Bronchial epithelial cell (primary cell): ENCODE measurements around the gene P2RY2. TPM values are rescaled to one million over a fixed set of nuclear protein-coding genes. Genes with fewer than 3 reads are reported as not detected.
A peak's percentile ranks its signal among the peaks of the same experiment; 100 is the strongest.

Source experiments
- DNase-seq: peaks from one replicate; pipeline ENCODE4 v3.0.0-alpha.2; 2010; ENCODE audit warnings: low read depth
- FAIRE-seq: peaks from 2 replicates; lab custom pipeline; 2011; peaks lifted over from hg19 to GRCh38; lab: Jason Lieb, UNC
- H3K27me3 ChIP-seq: 2 replicates; pipeline ENCODE4 v1.5.1; 2011; ENCODE audit warnings: low read length; ENCODE audit not compliant: control insufficient read depth, insufficient read depth
- H3K36me3 ChIP-seq: 2 replicates; pipeline ENCODE4 v1.5.1; 2011; ENCODE audit warnings: low read length; ENCODE audit not compliant: control insufficient read depth, insufficient read depth
- H3K4me3 ChIP-seq: 2 replicates; pipeline ENCODE4 v1.5.1; 2011; ENCODE audit warnings: mild to moderate bottlenecking, low read depth, low read length, control low read depth
- CTCF ChIP-seq: IDR thresholded peaks from 2 replicates; pipeline ENCODE4 v1.5.1; 2011; ENCODE audit warnings: mild to moderate bottlenecking, moderate library complexity, low read length, control low read depth, inconsistent platforms; ENCODE audit not compliant: insufficient read depth, severe bottlenecking
- total RNA-seq: library from RNA; depleted of rRNA; stranded (reverse); fragments of >200 nt; gene quantifications from 2 replicates; pipeline ENCODE4 v1.2.1, GENCODE V29; 2014

P2RY2 gene
- total RNA-seq, 1 donor from 2014 or later = 9.0 TPM

GRCh38 chr11:73240190-73240781 is 22.2 kb downstream of the P2RY2 start:
- no peak for TF ChIP-seq CTCF
- DNase-seq (peak; percentile 39), FAIRE-seq (peak; percentile 18)
- H3K27me3 ChIP-seq = no peaks in the 10 kb centered on the region
- no peak overlapping the region for H3K4me3 ChIP-seq
- peaks cover 14% of the 10 kb centered on the region for H3K36me3 ChIP-seq

GRCh38 chr11:73241300-73241699 is 23.2 kb downstream of the P2RY2 start:
- no peak for DNase-seq
- TF ChIP-seq CTCF = no peak
- peaks cover 11% of the 10 kb centered on the region for H3K36me3 ChIP-seq

GRCh38 chr11:73242251-73243092 is 24.4 kb downstream of the P2RY2 start:
- H3K36me3 ChIP-seq = peaks cover 7% of the 10 kb centered on the region
- H3K4me3 ChIP-seq = no peak overlapping the region
- peak; percentile 40 for DNase-seq
- H3K27me3 ChIP-seq = no peaks in the 10 kb centered on the region
- TF ChIP-seq CTCF = peak; percentile 87
- FAIRE-seq = no peak

More at GRCh38 chr11:73241300-73241699, 23.2 kb downstream of the P2RY2 start:
- FAIRE-seq = no peak
- Histone ChIP-seq H3K27me3 (no peaks in the 10 kb centered on the region), H3K4me3 (no peak overlapping the region)

GRCh38 chr11:73243093-73243485 is 25.0 kb downstream of the P2RY2 start:
- no peak for TF ChIP-seq CTCF
- FAIRE-seq (no peak), DNase-seq (no peak)
- Histone ChIP-seq H3K27me3 (no peaks in the 10 kb centered on the region), H3K4me3 (no peak overlapping the region), H3K36me3 (peaks cover 6% of the 10 kb centered on the region)

GRCh38 chr11:73244589-73245240 is 26.6 kb downstream of the P2RY2 start:
- no peak for TF ChIP-seq CTCF
- Histone ChIP-seq H3K27me3 (no peaks in the 10 kb centered on the region), H3K4me3 (no peak overlapping the region), H3K36me3 (peaks cover 5% of the 10 kb centered on the region)
- FAIRE-seq (no peak), DNase-seq (no peak)
